CD14-positive monocyte (primary cell): ENCODE measurements around the gene TNS2. TPM values are rescaled to one million over a fixed set of nuclear protein-coding genes. Genes with fewer than 3 reads are reported as not detected.

Experiments
- DNase-seq, 3 donors: peaks; one replicate each; pipeline ENCODE4 v3.0.0-alpha.2; 2011 to 2022
- H2AFZ ChIP-seq: 2 replicates; pipeline ENCODE4 v1.6.0; 2012; ENCODE audit warnings: mild to moderate bottlenecking, low read depth, low read length, inconsistent platforms; ENCODE audit not compliant: insufficient read depth, poor library complexity, severe bottlenecking
- H3K27ac ChIP-seq, 2 donors: 1 replicate in 1 of 2; 2 replicates in 1 of 2; pipeline ENCODE4 v1.5.1; 2012 to 2013; ENCODE audit warnings: low read length in 2 of 2, control low read depth in 1 of 2, inconsistent platforms in 1 of 2, low read depth in 1 of 2, mild to moderate bottlenecking in 1 of 2
- H3K27me3 ChIP-seq, 2 donors: one replicate each; pipeline versions ENCODE4 v1.6.0 to v1.6.1; 2011 to 2013; ENCODE audit warnings: low read length in 2 of 2; ENCODE audit not compliant: control insufficient read depth in 2 of 2, insufficient read depth in 2 of 2
- H3K36me3 ChIP-seq, 2 donors: replicated peaks in 1 of 2; 1 replicate in 1 of 2; 2 replicates in 1 of 2; pipeline versions ENCODE4 v1.5.1 to v1.6.1; 2012 to 2013; ENCODE audit warnings: low read length in 2 of 2, control low read depth in 1 of 2, inconsistent platforms in 1 of 2, mild to moderate bottlenecking in 1 of 2; ENCODE audit not compliant: insufficient read depth in 2 of 2, control insufficient read depth in 1 of 2
- H3K4me1 ChIP-seq, 2 donors: 1 replicate in 1 of 2; 2 replicates in 1 of 2; pipeline versions ENCODE4 v1.5.1 to v1.6.1; 2012 to 2013; ENCODE audit warnings: low read length in 2 of 2, control low read depth in 1 of 2, inconsistent platforms in 1 of 2, mild to moderate bottlenecking in 1 of 2, moderate library complexity in 1 of 2; ENCODE audit not compliant: insufficient read depth in 2 of 2, control insufficient read depth in 1 of 2
- H3K4me2 ChIP-seq: replicated peaks from 2 replicates; pipeline ENCODE3; 2012; ENCODE audit warnings: low read length, moderate library complexity, mild to moderate bottlenecking; ENCODE audit not compliant: poor library complexity, severe bottlenecking; ENCODE audit errors: extremely low read depth
- H3K4me3 ChIP-seq, 3 experiments: fragments of 200-600 bp in 1 of 3; sonication (generic) in 1 of 3; replicated peaks in 1 of 3; 1 replicate in 2 of 3; 2 replicates in 1 of 3; pipeline ENCODE4 v1.5.1; 2011 to 2013; ENCODE audit warnings: low read length in 3 of 3, mild to moderate bottlenecking in 3 of 3, control low read depth in 2 of 3, low read depth in 2 of 3, inconsistent platforms in 1 of 3, moderate library complexity in 1 of 3
- H3K79me2 ChIP-seq: 2 replicates; pipeline ENCODE4 v1.6.0; 2012; ENCODE audit warnings: mild to moderate bottlenecking, control low read depth, inconsistent platforms, low read length, moderate library complexity; ENCODE audit not compliant: insufficient read depth
- H3K9ac ChIP-seq: 2 replicates; pipeline ENCODE4 v1.6.0; 2017; ENCODE audit warnings: low read length, mild to moderate bottlenecking; ENCODE audit not compliant: insufficient read depth, poor library complexity, severe bottlenecking
- H3K9me3 ChIP-seq, 2 donors: replicated peaks in 1 of 2; 1 replicate in 1 of 2; 2 replicates in 1 of 2; pipeline versions ENCODE4 v1.5.1 to v1.6.1; 2012 to 2013; ENCODE audit warnings: low read length in 2 of 2, control low read depth in 1 of 2; ENCODE audit not compliant: control insufficient read depth in 1 of 2, insufficient read depth in 1 of 2
- H4K20me1 ChIP-seq: 2 replicates; pipeline ENCODE4 v1.6.0; 2012; ENCODE audit warnings: mild to moderate bottlenecking, low read length, control low read depth, moderate library complexity; ENCODE audit not compliant: insufficient read depth
- H3K27ac Mint-ChIP-seq, 7 donors: one replicate each; pipeline ENCODE4 v1.8.0; 2020; ENCODE audit warnings: mild to moderate bottlenecking in 7 of 7, mixed read lengths in 7 of 7, moderate library complexity in 6 of 7, inconsistent platforms in 2 of 7
- H3K27me3 Mint-ChIP-seq, 3 donors: one replicate each; pipeline ENCODE4 v1.8.0; 2021 to 2022; ENCODE audit warnings: low read depth in 3 of 3, mild to moderate bottlenecking in 3 of 3, mixed read lengths in 3 of 3, moderate library complexity in 3 of 3, inconsistent platforms in 1 of 3
- H3K36me3 Mint-ChIP-seq, 2 donors: one replicate each; pipeline ENCODE4 v1.8.0; 2020; ENCODE audit warnings: mixed read lengths in 2 of 2, inconsistent platforms in 1 of 2, mild to moderate bottlenecking in 1 of 2
- H3K4me1 Mint-ChIP-seq: one replicate; pipeline ENCODE4 v1.8.0; 2020; ENCODE audit warnings: mild to moderate bottlenecking, mixed read lengths
- H3K4me3 Mint-ChIP-seq, 2 donors: one replicate each; pipeline ENCODE4 v1.8.0; 2020; ENCODE audit warnings: mild to moderate bottlenecking in 2 of 2, mixed read lengths in 2 of 2, moderate library complexity in 1 of 2
- H3K9me3 Mint-ChIP-seq, 7 donors: one replicate each; pipeline ENCODE4 v1.8.0; 2020 to 2022; ENCODE audit warnings: mixed read lengths in 7 of 7, mild to moderate bottlenecking in 6 of 7, moderate library complexity in 6 of 7, inconsistent platforms in 2 of 7
- CTCF ChIP-seq: fragments of 200-600 bp; IDR thresholded peaks from one replicate; pipeline ENCODE4 v1.8.0; 2022; ENCODE audit warnings: antibody characterized with exemption, mild to moderate bottlenecking
- WGBS: methylation state at CpG from one replicate; pipeline ENCODE4 v1.1.5; 2013; ENCODE audit warnings: missing lambda C conversion rate; ENCODE audit not compliant: insufficient coverage; 5-methylcytosine and 5-hydroxymethylcytosine counted together
- intact Hi-C, 2 donors: fragments of 100-400 bp; cut with micrococcal nuclease; formaldehyde crosslinking; loops; one replicate each; pipeline versions ENCODE4 v1.15.0 to v1.15.1; 2023
- polyA plus RNA-seq, 3 donors: library from polyadenylated mRNA; depleted of rRNA in 1 of 3; unstranded in 2 of 3; stranded (reverse) in 1 of 3; fragments of 300-500 nt in 2 of 3; fragments of >200 nt in 1 of 3; fragmentation: Illumina TruSeq in 2 of 3; gene quantifications; 1 replicate in 2 of 3; 2 replicates in 1 of 3; pipeline ENCODE4 v1.2.3, GENCODE V29; 2012 to 2021

TNS2 gene
- polyA plus RNA-seq, 3 donors = 0.05 to 0.43 (median 0.36) TPM

- Histone ChIP-seq H3K4me3 (no peak overlapping the region), H3K79me2 (no peaks in the 10 kb centered on the region), H3K9ac (no peak overlapping the region), H3K4me2 (no peak overlapping the region), H3K27ac (no peak overlapping the region), H3K9me3 (no peaks in the 10 kb centered on the region), H2AFZ (no peak overlapping the region), H3K4me1 (peaks cover 4 to 10% of the 10 kb centered on the region in 2 donors), H3K27me3 (no peaks in the 10 kb centered on the region), H4K20me1 (no peaks in the 10 kb centered on the region), H3K36me3 (peaks cover 5% of the 10 kb centered on the region in 2 donors)
- Mint-ChIP-seq H3K27ac (peak overlapping the region in 1 of 7 donors; percentile 55), H3K4me1 (peaks cover 4% of the 10 kb centered on the region), H3K9me3 (peaks cover 0 to 1% (median 0%) of the 10 kb centered on the region in 7 donors), H3K4me3 (no peak overlapping the region), H3K36me3 (peaks cover 8% of the 10 kb centered on the region in 2 donors), H3K27me3 (peaks cover 0 to 17% (median 16%) of the 10 kb centered on the region in 3 donors)
- DNase-seq = no peak
- intact Hi-C loops = no loop called here
- WGBS = 97% methylated on average over 26 of the region's 35 CpGs
- no peak for TF ChIP-seq CTCF
These were observed 9.0 kb downstream of the TNS2 start for GRCh38 chr12:53058674-53059433.

DNA sequence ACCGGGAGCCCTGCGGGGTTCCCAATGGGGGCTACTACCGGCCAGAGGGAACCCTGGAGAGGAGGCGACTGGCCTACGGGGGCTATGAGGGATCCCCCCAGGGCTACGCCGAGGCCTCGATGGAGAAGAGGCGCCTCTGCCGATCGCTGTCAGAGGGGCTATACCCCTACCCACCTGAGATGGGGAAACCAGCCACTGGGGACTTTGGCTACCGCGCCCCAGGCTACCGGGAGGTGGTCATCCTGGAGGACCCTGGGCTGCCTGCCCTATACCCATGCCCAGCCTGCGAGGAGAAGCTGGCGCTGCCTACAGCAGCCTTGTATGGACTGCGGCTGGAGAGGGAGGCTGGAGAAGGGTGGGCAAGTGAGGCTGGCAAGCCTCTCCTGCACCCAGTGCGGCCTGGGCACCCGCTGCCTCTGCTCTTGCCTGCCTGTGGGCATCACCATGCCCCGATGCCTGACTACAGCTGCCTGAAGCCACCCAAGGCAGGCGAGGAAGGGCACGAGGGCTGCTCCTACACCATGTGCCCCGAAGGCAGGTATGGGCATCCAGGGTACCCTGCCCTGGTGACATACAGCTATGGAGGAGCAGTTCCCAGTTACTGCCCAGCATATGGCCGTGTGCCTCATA, 9.7 kb downstream of the TNS2 start:
- Histone ChIP-seq H3K27ac (no peak overlapping the region), H3K9me3 (no peaks in the 10 kb centered on the region), H3K79me2 (no peaks in the 10 kb centered on the region), H3K27me3 (no peaks in the 10 kb centered on the region), H3K4me1 (peaks cover 0 to 4% of the 10 kb centered on the region in 2 donors), H3K9ac (no peak overlapping the region), H2AFZ (no peak overlapping the region), H4K20me1 (no peaks in the 10 kb centered on the region), H3K4me2 (no peak overlapping the region), H3K4me3 (no peak overlapping the region), H3K36me3 (peaks cover 11 to 12% of the 10 kb centered on the region in 2 donors)
- intact Hi-C loops = no loop called here
- DNase-seq = no peak
- H3K27ac Mint-ChIP-seq = no peak overlapping the region
- TF ChIP-seq CTCF = no peak
- H3K4me3 Mint-ChIP-seq = no peak overlapping the region
- peaks cover 0 to 15% (median 14%) of the 10 kb centered on the region in 3 donors for H3K27me3 Mint-ChIP-seq
- H3K36me3 Mint-ChIP-seq = peaks cover 14 to 15% of the 10 kb centered on the region in 2 donors
- peaks cover 0 to 1% (median 0%) of the 10 kb centered on the region in 7 donors for H3K9me3 Mint-ChIP-seq
- WGBS = 93% methylated on average over 23 of the region's 24 CpGs
- no peaks in the 10 kb centered on the region for H3K4me1 Mint-ChIP-seq
